Measurements from ENCODE around the gene MIP.

- TF ChIP-seq CTCF (IDR thresholded peaks at IDR 0.05) (no peak), POLR2A (IDR thresholded peaks at IDR 0.05) (no peak)
These were observed 36.7 kb downstream of the MIP start for GRCh38 chr12:56417739-56418138.
